AG04450 (cell line): ENCODE measurements around the gene PPP1R16B. TPM values are rescaled to one million over a fixed set of nuclear protein-coding genes. Genes with fewer than 3 reads are reported as not detected.

Experiments
- CTCF ChIA-PET: fragments of 300-600, 350-600 bp; formaldehyde crosslinking; extraction: SDS; loops from one replicate; lab custom pipeline; 2022; ENCODE audit warnings: antibody characterized with exemption, inconsistent platforms; lab: Charles Lee
- POLR2A ChIA-PET: fragments of 350-600 bp; formaldehyde crosslinking; extraction: SDS; loops from one replicate; lab custom pipeline; 2021; ENCODE audit warnings: antibody characterized with exemption, inconsistent platforms; lab: Yijun Ruan, JAX
- DNase-seq: peaks from one replicate; pipeline ENCODE4 v3.0.0-alpha.2; 2011; ENCODE audit warnings: low read depth, low spot score
- H3K27ac ChIP-seq: one replicate; pipeline ENCODE4 v1.5.1; 2012; ENCODE audit warnings: low read depth, low read length, control low read depth
- H3K27me3 ChIP-seq: one replicate; pipeline ENCODE4 v1.6.0; 2012; ENCODE audit warnings: low read length; ENCODE audit not compliant: control insufficient read depth, insufficient read depth
- H3K4me3 ChIP-seq: 2 replicates; pipeline ENCODE4 v1.5.1; 2011; ENCODE audit warnings: mild to moderate bottlenecking, low read depth, low read length, control low read depth
- H3K9me3 ChIP-seq: 2 replicates; pipeline ENCODE4 v1.5.1; 2012; ENCODE audit warnings: low read length; ENCODE audit not compliant: control insufficient read depth, insufficient read depth
- CTCF ChIP-seq: IDR thresholded peaks from 2 replicates; pipeline ENCODE4 v1.5.1; 2011; ENCODE audit warnings: low read depth, low read length, control low read depth, inconsistent platforms
- polyA plus RNA-seq: library from polyadenylated mRNA; depleted of rRNA; stranded (reverse); fragments of >200 nt; gene quantifications from 2 replicates; pipeline ENCODE4 v1.2.3, GENCODE V29; 2011

PPP1R16B gene
- polyA plus RNA-seq, 1 experiment, result not detected

GRCh38 chr20:38896009-38896594, 90.6 kb downstream of the PPP1R16B start:
- no peak for DNase-seq
- Histone ChIP-seq H3K27me3 (peaks cover 22% of the 10 kb centered on the region), H3K27ac (no peak overlapping the region), H3K4me3 (no peak overlapping the region), H3K9me3 (no peaks in the 10 kb centered on the region)
- ChIA-PET CTCF (interaction anchor here (0.7 to 1.5 kb wide), 3 partner anchors 11 to 249 kb away, joined by 3 read pairs; no protein-coding TSS in a partner anchor), POLR2A (no interaction called here)
- TF ChIP-seq CTCF, result no peak

- TF ChIP-seq CTCF, result no peak
- Histone ChIP-seq H3K27me3 (peaks cover 22% of the 10 kb centered on the region), H3K9me3 (no peaks in the 10 kb centered on the region), H3K4me3 (no peak overlapping the region), H3K27ac (no peak overlapping the region)
- ChIA-PET POLR2A (no interaction called here), CTCF (no interaction called here)
- DNase-seq, result no peak
Observed at GRCh38 chr20:38897267-38897666, 91.8 kb downstream of the PPP1R16B start.

GRCh38 chr20:38900606-38901005, 95.1 kb downstream of the PPP1R16B start:
- no peak for DNase-seq
- Histone ChIP-seq H3K27me3 (peaks cover 8% of the 10 kb centered on the region), H3K9me3 (no peaks in the 10 kb centered on the region), H3K27ac (no peak overlapping the region), H3K4me3 (no peak overlapping the region)
- CTCF ChIA-PET, result no interaction called here
- POLR2A ChIA-PET, result no interaction called here
- TF ChIP-seq CTCF, result no peak

GRCh38 chr20:38902601-38903000, 97.1 kb downstream of the PPP1R16B start:
- CTCF ChIA-PET, result interaction anchor here (0.8 kb wide), 1 partner anchor 9 kb away, joined by 3 read pairs; no protein-coding TSS in a partner anchor

More at GRCh38 chr20:38902601-38903000, 97.1 kb downstream of the PPP1R16B start:
- no peak for TF ChIP-seq CTCF
- DNase-seq, result no peak
- POLR2A ChIA-PET, result no interaction called here
- Histone ChIP-seq H3K9me3 (no peaks in the 10 kb centered on the region), H3K4me3 (no peak overlapping the region), H3K27ac (no peak overlapping the region), H3K27me3 (peaks cover 8% of the 10 kb centered on the region)
